C4-2B (cell line): ENCODE measurements around the gene TAF1A.

ENCODE experiments used
- ZFX ChIP-seq: fragments of 450-650 bp; IDR thresholded peaks from 2 replicates; pipeline ENCODE4 v1.6.1; 2017
- TF ChIP-seq, protein P1 (sequence below): fragments of 450-650 bp; conservative IDR thresholded peaks from 2 replicates; pipeline ENCODE4 v1.5.1; 2017; ENCODE audit warnings: mild to moderate bottlenecking

DNA sequence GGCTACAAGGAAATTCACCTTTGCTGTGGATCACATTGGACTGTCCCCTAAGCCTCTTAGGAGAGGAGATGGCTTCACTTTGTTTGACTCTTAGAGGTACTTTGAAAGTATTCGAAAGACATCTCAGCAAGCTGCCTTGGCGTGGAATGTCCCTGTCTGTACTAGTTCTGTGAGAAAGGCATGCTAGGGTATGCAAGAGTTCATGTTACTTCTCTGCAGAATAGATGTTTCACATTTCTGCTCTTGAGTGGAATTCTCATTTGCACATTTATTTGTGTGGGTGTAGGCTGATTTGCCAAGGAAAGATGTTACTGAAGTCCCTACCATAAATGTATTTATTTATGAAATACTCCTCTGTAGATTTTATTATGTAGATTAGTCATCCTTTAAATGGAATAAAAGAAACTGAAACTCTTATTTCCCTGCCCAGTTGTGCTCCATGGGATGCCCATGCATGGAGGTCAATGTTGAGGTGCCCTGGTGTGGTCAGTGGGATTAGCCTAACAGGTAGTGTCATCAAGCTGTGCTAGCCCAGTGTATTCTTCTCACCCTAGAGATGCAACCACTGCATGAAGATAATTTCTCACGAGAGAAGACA lies 42.0 kb upstream of the TAF1A start:
- TF ChIP-seq, protein P1, sequence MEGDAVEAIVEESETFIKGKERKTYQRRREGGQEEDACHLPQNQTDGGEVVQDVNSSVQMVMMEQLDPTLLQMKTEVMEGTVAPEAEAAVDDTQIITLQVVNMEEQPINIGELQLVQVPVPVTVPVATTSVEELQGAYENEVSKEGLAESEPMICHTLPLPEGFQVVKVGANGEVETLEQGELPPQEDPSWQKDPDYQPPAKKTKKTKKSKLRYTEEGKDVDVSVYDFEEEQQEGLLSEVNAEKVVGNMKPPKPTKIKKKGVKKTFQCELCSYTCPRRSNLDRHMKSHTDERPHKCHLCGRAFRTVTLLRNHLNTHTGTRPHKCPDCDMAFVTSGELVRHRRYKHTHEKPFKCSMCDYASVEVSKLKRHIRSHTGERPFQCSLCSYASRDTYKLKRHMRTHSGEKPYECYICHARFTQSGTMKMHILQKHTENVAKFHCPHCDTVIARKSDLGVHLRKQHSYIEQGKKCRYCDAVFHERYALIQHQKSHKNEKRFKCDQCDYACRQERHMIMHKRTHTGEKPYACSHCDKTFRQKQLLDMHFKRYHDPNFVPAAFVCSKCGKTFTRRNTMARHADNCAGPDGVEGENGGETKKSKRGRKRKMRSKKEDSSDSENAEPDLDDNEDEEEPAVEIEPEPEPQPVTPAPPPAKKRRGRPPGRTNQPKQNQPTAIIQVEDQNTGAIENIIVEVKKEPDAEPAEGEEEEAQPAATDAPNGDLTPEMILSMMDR = no peak
- TF ChIP-seq ZFX = no peak
